ENCODE measurements around the gene JHY. TPM values are rescaled to one million over a fixed set of nuclear protein-coding genes. Genes with fewer than 3 reads are reported as not detected.
A peak's percentile ranks its signal among the peaks of the same experiment; 100 is the strongest.

Gene JHY
- total and polyA plus RNA-seq, 8 donors = 1.1 to 4.2 (median 2.1) TPM

DNA sequence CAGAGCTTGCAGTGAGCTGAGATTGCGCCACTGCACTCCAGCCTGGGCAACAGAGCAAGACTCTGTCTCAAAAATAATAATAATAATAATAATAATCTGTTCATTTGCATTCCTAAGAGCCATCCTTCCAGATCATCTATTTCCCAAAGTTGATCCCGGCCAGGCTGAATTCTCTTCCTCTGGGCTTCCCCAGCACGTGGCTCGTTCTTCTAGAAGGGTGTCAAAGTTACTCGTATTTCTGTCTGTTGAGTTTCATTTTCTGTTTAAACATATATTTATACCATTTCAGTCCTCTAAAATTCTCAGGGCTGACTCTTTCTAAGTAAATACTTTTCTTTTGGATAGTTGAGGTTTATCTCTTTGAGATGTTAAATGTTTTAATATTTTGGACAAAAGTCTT, 4.8 kb upstream of the JHY start:
- WGBS, 2 donors = 67 to 79% methylated on average over 5 of the region's 5 CpGs
- intact Hi-C loops (cut with DNase I) = no loop called here
- no peak for DNase-seq
- H3K36me3 ChIP-seq = no peaks in the 10 kb centered on the region
- TF ChIP-seq, protein P1, sequence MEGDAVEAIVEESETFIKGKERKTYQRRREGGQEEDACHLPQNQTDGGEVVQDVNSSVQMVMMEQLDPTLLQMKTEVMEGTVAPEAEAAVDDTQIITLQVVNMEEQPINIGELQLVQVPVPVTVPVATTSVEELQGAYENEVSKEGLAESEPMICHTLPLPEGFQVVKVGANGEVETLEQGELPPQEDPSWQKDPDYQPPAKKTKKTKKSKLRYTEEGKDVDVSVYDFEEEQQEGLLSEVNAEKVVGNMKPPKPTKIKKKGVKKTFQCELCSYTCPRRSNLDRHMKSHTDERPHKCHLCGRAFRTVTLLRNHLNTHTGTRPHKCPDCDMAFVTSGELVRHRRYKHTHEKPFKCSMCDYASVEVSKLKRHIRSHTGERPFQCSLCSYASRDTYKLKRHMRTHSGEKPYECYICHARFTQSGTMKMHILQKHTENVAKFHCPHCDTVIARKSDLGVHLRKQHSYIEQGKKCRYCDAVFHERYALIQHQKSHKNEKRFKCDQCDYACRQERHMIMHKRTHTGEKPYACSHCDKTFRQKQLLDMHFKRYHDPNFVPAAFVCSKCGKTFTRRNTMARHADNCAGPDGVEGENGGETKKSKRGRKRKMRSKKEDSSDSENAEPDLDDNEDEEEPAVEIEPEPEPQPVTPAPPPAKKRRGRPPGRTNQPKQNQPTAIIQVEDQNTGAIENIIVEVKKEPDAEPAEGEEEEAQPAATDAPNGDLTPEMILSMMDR (IDR thresholded peaks at IDR 0.05) = no peak
- H3K4me1 ChIP-seq = no peaks in the 10 kb centered on the region
- H3K27ac ChIP-seq = no peak overlapping the region
- no peaks in the 10 kb centered on the region for H3K27me3 ChIP-seq
- no peak for FAIRE-seq
- H3K4me3 ChIP-seq = no peak overlapping the region
- ATAC-seq = no peak
- no peaks in the 10 kb centered on the region for H3K9me3 ChIP-seq

DNA sequence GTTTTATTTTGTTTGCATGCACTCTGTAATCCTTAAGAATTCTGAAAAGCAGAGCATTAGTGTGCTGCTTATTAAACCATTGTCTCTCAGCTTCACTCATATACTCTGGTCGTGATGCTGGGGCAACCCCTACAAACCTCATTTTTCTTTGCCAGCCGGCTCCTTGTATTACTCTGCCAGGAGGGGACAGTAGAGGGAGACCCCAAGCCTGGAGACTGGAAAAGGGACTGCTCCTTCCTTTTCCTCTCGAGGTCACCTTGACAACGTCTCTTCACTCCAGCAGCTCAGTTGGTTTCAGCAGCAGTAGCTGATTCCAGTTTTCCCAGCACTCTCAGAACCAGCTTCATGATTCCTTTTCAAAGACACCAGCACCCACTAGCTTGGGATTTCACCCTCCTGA, 2.8 kb upstream of the JHY start:
- WGBS, 2 donors = 28 to 30% methylated on average over 4 of the region's 4 CpGs
- no peak for ATAC-seq

DNA sequence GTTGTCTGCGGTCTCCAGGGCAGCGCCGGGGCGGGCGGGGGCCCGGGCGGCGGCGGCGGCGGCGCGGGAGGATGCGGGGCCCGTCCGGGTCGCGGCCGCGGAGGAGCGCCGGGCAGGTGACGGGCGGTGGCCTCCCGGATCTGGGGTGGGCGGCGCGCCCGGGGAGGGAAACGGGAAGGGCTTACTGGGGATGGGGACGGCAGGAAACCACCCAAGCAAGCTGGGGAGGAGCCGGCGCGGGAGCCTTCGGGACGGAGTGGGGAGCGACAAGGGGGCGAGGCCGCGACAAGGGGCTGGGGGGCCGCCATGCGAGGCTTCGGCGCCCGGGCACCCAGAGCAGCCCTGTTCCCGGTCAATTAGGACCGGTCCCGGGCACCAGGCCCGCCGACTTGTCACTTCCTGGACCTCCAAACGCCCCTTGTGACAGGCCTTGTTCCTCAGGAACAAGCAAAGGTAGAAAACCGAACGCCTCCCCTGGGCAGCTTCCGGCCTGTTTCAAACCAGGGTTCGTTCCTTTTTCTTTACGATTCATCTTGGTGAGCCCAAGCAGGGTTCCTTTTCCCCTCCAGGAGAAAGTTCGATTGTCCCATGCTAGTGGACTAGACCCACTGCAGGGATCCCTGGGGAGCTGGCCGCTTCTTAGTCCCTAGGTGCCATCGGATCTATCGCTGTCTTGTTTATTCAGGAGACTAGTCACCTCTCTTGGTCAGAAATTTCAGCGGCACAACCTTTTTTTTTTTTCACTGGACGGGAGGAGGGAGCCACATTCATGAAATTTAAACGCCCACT, 492 bp downstream of the JHY start:
- Histone ChIP-seq H3K9me3 (no peaks in the 10 kb centered on the region), H3K4me3 (peak overlapping the region; percentile 51 to 76 (median 62)), H3K36me3 (no peaks in the 10 kb centered on the region), H3K27me3 (no peaks in the 10 kb centered on the region), H3K27ac (peak overlapping the region; percentile 79 to 89 (median 85)), H3K4me1 (peaks cover 0 to 6% (median 6%) of the 10 kb centered on the region in 3 donors)
- ATAC-seq (peak; percentile 79 to 88 (median 84)), FAIRE-seq (no peak), DNase-seq (peak; percentile 47 to 83 (median 58))
- intact Hi-C loops (cut with DNase I) = no loop called here
- 1% methylated on average over 30 to 63 of the region's 63 CpGs for WGBS, 2 donors
- TF ChIP-seq, protein P1 (IDR thresholded peaks at IDR 0.05) = no peak

More for the DNA sequence above, 2.8 kb upstream of the JHY start:
- H3K4me3 ChIP-seq = no peak overlapping the region
- H3K27me3 ChIP-seq = no peaks in the 10 kb centered on the region
- H3K9me3 ChIP-seq = no peaks in the 10 kb centered on the region
- no peak overlapping the region for H3K27ac ChIP-seq
- H3K36me3 ChIP-seq = no peaks in the 10 kb centered on the region
- peaks cover 0 to 6% (median 6%) of the 10 kb centered on the region in 3 donors for H3K4me1 ChIP-seq
- FAIRE-seq (no peak), DNase-seq (no peak)
- TF ChIP-seq, protein P1 (IDR thresholded peaks at IDR 0.05) = no peak
- intact Hi-C loops (cut with DNase I) = no loop called here

DNA sequence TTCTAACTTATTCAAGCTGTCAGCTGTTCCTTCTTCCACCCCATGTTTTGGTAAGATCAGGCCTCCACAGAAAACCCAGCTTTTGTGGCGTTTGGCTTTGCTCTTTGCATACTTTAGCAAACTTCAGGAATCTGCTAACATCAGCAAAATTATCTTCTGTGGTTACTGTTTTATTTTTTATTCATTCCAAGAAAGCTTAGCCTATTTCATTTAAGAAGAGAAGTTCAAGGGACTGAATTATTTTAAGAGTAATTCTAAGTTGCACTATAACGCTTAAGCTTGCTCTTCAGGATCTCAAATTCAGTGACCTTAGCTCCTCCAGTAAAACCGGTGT, 1.1 kb downstream of the JHY start:
- TF ChIP-seq, protein P1 (IDR thresholded peaks at IDR 0.05) = no peak
- H3K27me3 ChIP-seq = no peaks in the 10 kb centered on the region
- H3K9me3 ChIP-seq = no peaks in the 10 kb centered on the region
- ATAC-seq (no peak), FAIRE-seq (no peak), DNase-seq (no peak)
- H3K27ac ChIP-seq = peak overlapping the region in 3 of 4 donors; percentile 79 to 89 (median 86)
- H3K4me3 ChIP-seq = peak overlapping the region in 3 of 4 donors; percentile 51 to 76 (median 66)
- intact Hi-C loops (cut with DNase I) = no loop called here
- WGBS, 2 donors = 52 to 56% methylated on average over 3 of the region's 3 CpGs
- H3K36me3 ChIP-seq = no peaks in the 10 kb centered on the region
- peaks cover 0 to 6% (median 6%) of the 10 kb centered on the region in 3 donors for H3K4me1 ChIP-seq

DNA sequence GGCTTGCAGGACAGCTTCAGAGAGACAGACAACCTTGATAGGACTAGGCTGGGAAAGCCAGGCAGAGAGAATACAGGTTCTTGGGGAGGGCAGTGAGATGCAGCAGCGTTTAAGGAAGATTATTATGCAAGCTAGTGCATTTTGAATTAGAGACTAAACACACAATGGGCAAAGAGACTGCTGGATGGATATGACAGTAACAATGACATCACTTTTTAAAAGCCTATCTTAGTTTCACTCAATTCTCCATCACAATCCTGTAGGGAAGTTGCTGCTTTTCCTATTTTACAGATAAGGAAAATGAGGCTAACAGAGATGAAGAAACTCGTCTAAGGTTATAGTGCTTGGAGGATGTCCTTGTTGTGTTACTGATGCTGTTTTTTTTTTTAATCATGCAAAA, 5.6 kb downstream of the JHY start:
- FAIRE-seq = no peak
- TF ChIP-seq, protein P1 (IDR thresholded peaks at IDR 0.05) = no peak

More for the DNA sequence above, 5.6 kb downstream of the JHY start:
- no peak for DNase-seq
- peaks cover 0 to 6% (median 6%) of the 10 kb centered on the region in 3 donors for H3K4me1 ChIP-seq
- H3K27ac ChIP-seq = no peak overlapping the region
- no peaks in the 10 kb centered on the region for H3K9me3 ChIP-seq
- H3K36me3 ChIP-seq = no peaks in the 10 kb centered on the region
- H3K27me3 ChIP-seq = no peaks in the 10 kb centered on the region
- 64 to 79% methylated on average over 2 of the region's 2 CpGs for WGBS, 2 donors
- H3K4me3 ChIP-seq = no peak overlapping the region
- ATAC-seq = no peak
- intact Hi-C loops (cut with DNase I) = no loop called here

Data from pancreas (tissue), 10 donors.